PC-3 (cell line): ENCODE data around the gene TXNRD1.

Experiments
- CTCF ChIP-seq: fragments of 300-600 bp; sonication (generic); conservative IDR thresholded peaks from 2 replicates; pipeline ENCODE4 v1.5.1; 2017; ENCODE audit warnings: antibody characterized with exemption, low read depth, mild to moderate bottlenecking, low read length
- EZH2 ChIP-seq: fragments of 300-600 bp; sonication (generic); IDR thresholded peaks from one replicate; pipeline ENCODE4 v1.6.1; 2017; ENCODE audit warnings: antibody characterized with exemption, mild to moderate bottlenecking, low read length; ENCODE audit not compliant: unreplicated experiment
- EZH2phosphoT487 ChIP-seq: fragments of 300-600 bp; sonication (generic); IDR thresholded peaks from 2 replicates; pipeline ENCODE4 v1.6.1; 2018; ENCODE audit warnings: mild to moderate bottlenecking, antibody characterized with exemption, low read length, borderline replicate concordance

- TF ChIP-seq CTCF, result no peak
- TF ChIP-seq EZH2phosphoT487, result no peak
- no peak for TF ChIP-seq EZH2
Observed at GRCh38 chr12:104286516-104287482, 71.2 kb downstream of the TXNRD1 start.
